Activated naive CD4-positive, alpha-beta T cell treated with anti-CD3 and anti-CD28 coated beads for 36 hours (primary cell): ENCODE measurements around the gene SAMD7. TPM values are rescaled to one million over a fixed set of nuclear protein-coding genes. Genes with fewer than 3 reads are reported as not detected.

Experiments used
- CTCF ChIA-PET: fragments of 350-600 bp; sonication (Branson Sonifier 250); formaldehyde crosslinking; loops from one replicate; lab custom pipeline; 2021; ENCODE audit warnings: antibody characterized with exemption; lab: Charles Lee
- DNase-seq: peaks from one replicate; pipeline ENCODE4 v3.0.0-alpha.2; 2020
- H3K27ac Mint-ChIP-seq: one replicate; pipeline ENCODE4 v1.8.0; 2021; ENCODE audit warnings: mild to moderate bottlenecking, mixed read lengths
- H3K27me3 Mint-ChIP-seq: one replicate; pipeline ENCODE4 v1.8.0; 2021; ENCODE audit warnings: low read depth, mixed read lengths
- H3K36me3 Mint-ChIP-seq: one replicate; pipeline ENCODE4 v1.8.0; 2021; ENCODE audit warnings: low read depth, mixed read lengths
- H3K4me1 Mint-ChIP-seq: one replicate; pipeline ENCODE4 v1.8.0; 2021; ENCODE audit warnings: low read depth, mixed read lengths
- H3K4me3 Mint-ChIP-seq: one replicate; pipeline ENCODE4 v1.8.0; 2021; ENCODE audit warnings: mild to moderate bottlenecking, moderate library complexity, mixed read lengths
- H3K9me3 Mint-ChIP-seq: one replicate; pipeline ENCODE4 v1.8.0; 2021; ENCODE audit warnings: mixed read lengths
- intact Hi-C: fragments of 100-400 bp; cut with micrococcal nuclease; formaldehyde crosslinking; loops from one replicate; pipeline ENCODE4 v1.15.1; 2023
- total RNA-seq, 2 experiments: library from RNA; stranded (reverse); gene quantifications; one replicate each; pipeline ENCODE4 v1.2.3, GENCODE V29; 2021

Gene SAMD7
- total RNA-seq = not detected

- no peak for DNase-seq
- CTCF ChIA-PET = interaction anchor here (0.6 to 1.3 kb wide), 5 partner anchors 13 to 840 kb away, joined by 3 read pairs; partner anchors contain the start of gene SEC62
- Mint-ChIP-seq H3K4me3 (no peak within 1 kb of the TSS), H3K9me3 (no peaks in the 10 kb centered on the region), H3K27ac (no peak within 1 kb of the TSS), H3K4me1 (peaks cover 3% of the 10 kb centered on the region), H3K27me3 (no peaks in the 10 kb centered on the region), H3K36me3 (no peaks in the 10 kb centered on the region)
- intact Hi-C loops = no loop called here
These were observed at the start of gene SAMD7 for GRCh38 chr3:169911272-169911671. Gene SAMD7 (plus strand): TSS chr3:169911572. CDS start chr3:169919499, 7,927 bp downstream.

- no peak for DNase-seq
- no peak overlapping the region for H3K27ac Mint-ChIP-seq
- intact Hi-C loops = loop anchor here (2.0 to 10.0 kb wide), 2 partner anchors 319 to 833 kb away; partner anchors contain the start of gene PHC3
- no peaks in the 10 kb centered on the region for H3K27me3 Mint-ChIP-seq
- H3K4me1 Mint-ChIP-seq = peaks cover 25% of the 10 kb centered on the region
- no peaks in the 10 kb centered on the region for H3K9me3 Mint-ChIP-seq
- CTCF ChIA-PET = interaction anchor here (0.7 to 2.4 kb wide), 8 partner anchors 49 to 549 kb away, joined by 3 to 12 read pairs (median 4); partner anchors contain the start of gene SEC62
- H3K36me3 Mint-ChIP-seq = no peaks in the 10 kb centered on the region
- H3K4me3 Mint-ChIP-seq = no peak overlapping the region
These were observed 49.5 kb upstream of the SAMD7 start for GRCh38 chr3:169861871-169862270.

- peak; percentile 86 for DNase-seq
- H3K27me3 Mint-ChIP-seq = no peaks in the 10 kb centered on the region
- no peaks in the 10 kb centered on the region for H3K9me3 Mint-ChIP-seq
- intact Hi-C loops = loop anchor here (1.0 to 10.0 kb wide), 9 partner anchors 100 to 949 kb away; partner anchors contain the start of genes GPR160, PHC3 and SEC62
- peaks cover 25% of the 10 kb centered on the region for H3K4me1 Mint-ChIP-seq
- CTCF ChIA-PET = interaction anchor here (0.5 to 2.4 kb wide), 14 partner anchors 19 to 524 kb away, joined by 3 to 12 read pairs (median 3); partner anchors contain the start of gene SEC62
- no peak overlapping the region for H3K4me3 Mint-ChIP-seq
- no peaks in the 10 kb centered on the region for H3K36me3 Mint-ChIP-seq
- no peak overlapping the region for H3K27ac Mint-ChIP-seq
These were observed 47.9 kb upstream of the SAMD7 start for GRCh38 chr3:169863458-169863899.

- Mint-ChIP-seq H3K9me3 (no peaks in the 10 kb centered on the region), H3K4me3 (no peak overlapping the region), H3K36me3 (no peaks in the 10 kb centered on the region), H3K27ac (no peak overlapping the region), H3K27me3 (no peaks in the 10 kb centered on the region), H3K4me1 (peaks cover 25% of the 10 kb centered on the region)
- intact Hi-C loops = loop anchor here (10.0 kb wide), 1 partner anchor 831 kb away; no protein-coding TSS in a partner anchor
- CTCF ChIA-PET = interaction anchor here (0.6 to 1.6 kb wide), 8 partner anchors 102 to 630 kb away, joined by 3 to 6 read pairs (median 3); no protein-coding TSS in a partner anchor
- DNase-seq = no peak
These were observed 47.1 kb upstream of the SAMD7 start for GRCh38 chr3:169864270-169864669.

GRCh38 chr3:169865176-169865767 lies 46.1 kb upstream of the SAMD7 start:
- Mint-ChIP-seq H3K9me3 (no peaks in the 10 kb centered on the region), H3K4me3 (no peak overlapping the region), H3K4me1 (peaks cover 33% of the 10 kb centered on the region), H3K36me3 (no peaks in the 10 kb centered on the region), H3K27me3 (no peaks in the 10 kb centered on the region), H3K27ac (peak overlapping the region; percentile 28)
- DNase-seq = peak; percentile 62
- CTCF ChIA-PET = interaction anchor here (0.5 to 2.0 kb wide), 15 partner anchors 15 to 491 kb away, joined by 3 to 7 read pairs (median 3); partner anchors contain the start of genes SAMD7 and SEC62
- intact Hi-C loops = loop anchor here (1.0 to 10.0 kb wide), 5 partner anchors 52 to 830 kb away; no protein-coding TSS in a partner anchor

- CTCF ChIA-PET = interaction anchor here (0.6 kb wide), 1 partner anchor 356 kb away, joined by 4 read pairs; no protein-coding TSS in a partner anchor
- H3K27me3 Mint-ChIP-seq = no peaks in the 10 kb centered on the region
These were observed 43.7 kb upstream of the SAMD7 start for GRCh38 chr3:169867584-169868210.

GRCh38 chr3:169868369-169868768 lies 43.0 kb upstream of the SAMD7 start:
- H3K4me3 Mint-ChIP-seq = no peak overlapping the region
- H3K4me1 Mint-ChIP-seq = peaks cover 56% of the 10 kb centered on the region
- CTCF ChIA-PET = no interaction called here
- intact Hi-C loops = loop anchor here (10.0 kb wide), 1 partner anchor 826 kb away; no protein-coding TSS in a partner anchor
- H3K27ac Mint-ChIP-seq = no peak overlapping the region
- no peaks in the 10 kb centered on the region for H3K27me3 Mint-ChIP-seq
- H3K9me3 Mint-ChIP-seq = no peaks in the 10 kb centered on the region
- no peaks in the 10 kb centered on the region for H3K36me3 Mint-ChIP-seq
- DNase-seq = no peak

More at GRCh38 chr3:169867584-169868210, 43.7 kb upstream of the SAMD7 start:
- no peak for DNase-seq
- H3K9me3 Mint-ChIP-seq = no peaks in the 10 kb centered on the region
- H3K4me3 Mint-ChIP-seq = no peak overlapping the region
- intact Hi-C loops = loop anchor here (10.0 kb wide), 1 partner anchor 827 kb away; no protein-coding TSS in a partner anchor
- no peak overlapping the region for H3K27ac Mint-ChIP-seq
- no peaks in the 10 kb centered on the region for H3K36me3 Mint-ChIP-seq
- peaks cover 52% of the 10 kb centered on the region for H3K4me1 Mint-ChIP-seq

GRCh38 chr3:169869484-169870220 lies 41.7 kb upstream of the SAMD7 start, which contains the start of gene LRRC31:
Gene LRRC31 (minus strand): TSS chr3:169869935. CDS start chr3:169869807, 128 bp downstream.
- Mint-ChIP-seq H3K4me3 (no peak within 1 kb of the TSS), H3K4me1 (peaks cover 43% of the 10 kb centered on the region), H3K27ac (no peak within 1 kb of the TSS), H3K36me3 (no peaks in the 10 kb centered on the region), H3K9me3 (no peaks in the 10 kb centered on the region), H3K27me3 (no peaks in the 10 kb centered on the region)
- no peak for DNase-seq
- intact Hi-C loops = loop anchor here (10.0 kb wide), 1 partner anchor 825 kb away; no protein-coding TSS in a partner anchor
- CTCF ChIA-PET = interaction anchor here (0.7 to 1.2 kb wide), 4 partner anchors 30 to 942 kb away, joined by 3 read pairs; no protein-coding TSS in a partner anchor

- no peak overlapping the region for H3K4me3 Mint-ChIP-seq
- H3K27ac Mint-ChIP-seq = no peak overlapping the region
- peaks cover 30% of the 10 kb centered on the region for H3K4me1 Mint-ChIP-seq
- H3K36me3 Mint-ChIP-seq = no peaks in the 10 kb centered on the region
- intact Hi-C loops = no loop called here
- H3K27me3 Mint-ChIP-seq = no peaks in the 10 kb centered on the region
- no peaks in the 10 kb centered on the region for H3K9me3 Mint-ChIP-seq
- DNase-seq = peak; percentile 28
- CTCF ChIA-PET = interaction anchor here (0.7 to 1.2 kb wide), 3 partner anchors 10 to 94 kb away, joined by 3 to 5 read pairs (median 3); no protein-coding TSS in a partner anchor
These were observed 40.1 kb upstream of the SAMD7 start for GRCh38 chr3:169871129-169871886.

GRCh38 chr3:169879013-169879557 lies 32.3 kb upstream of the SAMD7 start:
- intact Hi-C loops = no loop called here

More at GRCh38 chr3:169879013-169879557, 32.3 kb upstream of the SAMD7 start:
- H3K9me3 Mint-ChIP-seq = no peaks in the 10 kb centered on the region
- H3K27ac Mint-ChIP-seq = no peak overlapping the region
- H3K4me1 Mint-ChIP-seq = peaks cover 7% of the 10 kb centered on the region
- no peak for DNase-seq
- no peak overlapping the region for H3K4me3 Mint-ChIP-seq
- H3K27me3 Mint-ChIP-seq = no peaks in the 10 kb centered on the region
- no peaks in the 10 kb centered on the region for H3K36me3 Mint-ChIP-seq
- CTCF ChIA-PET = no interaction called here
